ENCODE results near the gene CDHR3. TPM values are rescaled to one million over a fixed set of nuclear protein-coding genes. Genes with fewer than 3 reads are reported as not detected.

CDHR3 gene
- polyA plus RNA-seq, 3 donors = 0.16 TPM; not detected in 2

DNA sequence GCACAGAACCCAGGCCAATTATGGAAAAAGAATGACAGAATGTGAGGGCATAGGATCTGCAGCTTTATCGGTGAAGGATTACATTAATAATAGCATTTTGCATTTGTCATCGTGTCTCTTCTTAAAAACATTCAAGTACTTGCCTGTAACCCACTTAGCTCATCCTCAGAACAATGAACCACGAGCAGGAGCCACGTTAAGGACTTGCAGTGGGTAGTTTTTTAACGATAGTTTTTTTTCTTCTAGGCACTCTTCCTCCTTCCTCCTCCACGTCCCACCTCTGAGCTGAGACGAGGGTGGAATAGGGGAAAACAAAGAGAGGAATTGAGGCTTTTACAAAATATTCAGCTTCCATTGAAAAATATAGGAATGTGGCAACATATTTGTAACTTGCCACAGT is 27.1 kb downstream of the CDHR3 start:
- H2AFZ ChIP-seq (ENCODE audit: insufficient read depth, low read depth, low read length, poor library complexity, severe bottlenecking) = no peak overlapping the region
- intact Hi-C loops (cut with micrococcal nuclease) = no loop called here
- no peak overlapping the region for H3K27ac ChIP-seq (ENCODE audit: low read depth in 1 of 2, low read length in 2 of 2)
- H3K9ac ChIP-seq (ENCODE audit: insufficient read depth, low read length, poor library complexity, severe bottlenecking) = no peak overlapping the region
- no peak for DNase-seq
- no peaks in the 10 kb centered on the region for H3K9me3 ChIP-seq (replicated peaks in 1 of 2; ENCODE audit: control insufficient read depth in 1 of 2, insufficient read depth in 1 of 2, low read length in 2 of 2)
- H3K4me2 ChIP-seq (replicated peaks; ENCODE audit: extremely low read depth, low read length, poor library complexity, severe bottlenecking) = no peak overlapping the region
- no peaks in the 10 kb centered on the region for H4K20me1 ChIP-seq (ENCODE audit: insufficient read depth, low read length)
- TF ChIP-seq, protein P1, sequence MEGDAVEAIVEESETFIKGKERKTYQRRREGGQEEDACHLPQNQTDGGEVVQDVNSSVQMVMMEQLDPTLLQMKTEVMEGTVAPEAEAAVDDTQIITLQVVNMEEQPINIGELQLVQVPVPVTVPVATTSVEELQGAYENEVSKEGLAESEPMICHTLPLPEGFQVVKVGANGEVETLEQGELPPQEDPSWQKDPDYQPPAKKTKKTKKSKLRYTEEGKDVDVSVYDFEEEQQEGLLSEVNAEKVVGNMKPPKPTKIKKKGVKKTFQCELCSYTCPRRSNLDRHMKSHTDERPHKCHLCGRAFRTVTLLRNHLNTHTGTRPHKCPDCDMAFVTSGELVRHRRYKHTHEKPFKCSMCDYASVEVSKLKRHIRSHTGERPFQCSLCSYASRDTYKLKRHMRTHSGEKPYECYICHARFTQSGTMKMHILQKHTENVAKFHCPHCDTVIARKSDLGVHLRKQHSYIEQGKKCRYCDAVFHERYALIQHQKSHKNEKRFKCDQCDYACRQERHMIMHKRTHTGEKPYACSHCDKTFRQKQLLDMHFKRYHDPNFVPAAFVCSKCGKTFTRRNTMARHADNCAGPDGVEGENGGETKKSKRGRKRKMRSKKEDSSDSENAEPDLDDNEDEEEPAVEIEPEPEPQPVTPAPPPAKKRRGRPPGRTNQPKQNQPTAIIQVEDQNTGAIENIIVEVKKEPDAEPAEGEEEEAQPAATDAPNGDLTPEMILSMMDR (IDR thresholded peaks at IDR 0.05) = no peak
- no peaks in the 10 kb centered on the region for H3K36me3 ChIP-seq (replicated peaks in 1 of 2; ENCODE audit: control insufficient read depth in 1 of 2, insufficient read depth in 2 of 2, low read length in 2 of 2)
- Mint-ChIP-seq H3K4me1 (peaks cover 3% of the 10 kb centered on the region), H3K9me3 (peaks cover 0 to 1% (median 0%) of the 10 kb centered on the region in 7 donors), H3K27ac (no peak overlapping the region), H3K27me3 (ENCODE audit: low read depth in 3 of 3) (peaks cover 7 to 28% (median 8%) of the 10 kb centered on the region in 3 donors), H3K36me3 (no peaks in the 10 kb centered on the region), H3K4me3 (no peak overlapping the region)
- no peaks in the 10 kb centered on the region for H3K79me2 ChIP-seq (ENCODE audit: insufficient read depth, low read length)
- no peaks in the 10 kb centered on the region for H3K4me1 ChIP-seq (ENCODE audit: control insufficient read depth in 1 of 2, insufficient read depth in 2 of 2, low read length in 2 of 2)
- no CpG with 5 or more reads among the region's 7 CpGs for whole genome bisulfite sequencing (ENCODE audit: insufficient coverage)
- no peak overlapping the region for H3K4me3 ChIP-seq (replicated peaks in 1 of 3; ENCODE audit: low read depth in 2 of 3, low read length in 3 of 3)
- H3K27me3 ChIP-seq (ENCODE audit: control insufficient read depth in 2 of 2, insufficient read depth in 2 of 2, low read length in 2 of 2) = peaks cover 3 to 9% of the 10 kb centered on the region in 2 donors

GRCh38 chr7:105990727-105991453 is 27.8 kb downstream of the CDHR3 start:
- Histone ChIP-seq H3K27ac (ENCODE audit: low read depth in 1 of 2, low read length in 2 of 2) (no peak overlapping the region), H3K4me2 (replicated peaks; ENCODE audit: extremely low read depth, low read length, poor library complexity, severe bottlenecking) (no peak overlapping the region), H4K20me1 (ENCODE audit: insufficient read depth, low read length) (no peaks in the 10 kb centered on the region), H3K27me3 (ENCODE audit: control insufficient read depth in 2 of 2, insufficient read depth in 2 of 2, low read length in 2 of 2) (peaks cover 0 to 9% of the 10 kb centered on the region in 2 donors), H3K79me2 (ENCODE audit: insufficient read depth, low read length) (no peaks in the 10 kb centered on the region), H3K4me3 (replicated peaks in 1 of 3; ENCODE audit: low read depth in 2 of 3, low read length in 3 of 3) (no peak overlapping the region), H3K9ac (ENCODE audit: insufficient read depth, low read length, poor library complexity, severe bottlenecking) (no peak overlapping the region), H3K36me3 (replicated peaks in 1 of 2; ENCODE audit: control insufficient read depth in 1 of 2, insufficient read depth in 2 of 2, low read length in 2 of 2) (no peaks in the 10 kb centered on the region), H3K4me1 (ENCODE audit: control insufficient read depth in 1 of 2, insufficient read depth in 2 of 2, low read length in 2 of 2) (no peaks in the 10 kb centered on the region), H3K9me3 (replicated peaks in 1 of 2; ENCODE audit: control insufficient read depth in 1 of 2, insufficient read depth in 1 of 2, low read length in 2 of 2) (no peaks in the 10 kb centered on the region), H2AFZ (ENCODE audit: insufficient read depth, low read depth, low read length, poor library complexity, severe bottlenecking) (no peak overlapping the region)
- no CpG with 5 or more reads among the region's 5 CpGs for WGBS (ENCODE audit: insufficient coverage)
- peaks cover 0 to 1% (median 0%) of the 10 kb centered on the region in 7 donors for H3K9me3 Mint-ChIP-seq
- no peak overlapping the region for H3K27ac Mint-ChIP-seq
- intact Hi-C loops (cut with micrococcal nuclease) = no loop called here
- peaks cover 4 to 25% (median 7%) of the 10 kb centered on the region in 3 donors for H3K27me3 Mint-ChIP-seq (ENCODE audit: low read depth in 3 of 3)
- H3K4me3 Mint-ChIP-seq = no peak overlapping the region
- H3K36me3 Mint-ChIP-seq = no peaks in the 10 kb centered on the region
- peaks cover 3% of the 10 kb centered on the region for H3K4me1 Mint-ChIP-seq
- DNase-seq = no peak
- TF ChIP-seq, protein P1 (IDR thresholded peaks at IDR 0.05) = no peak

Measured in CD14-positive monocyte (primary cell).